Embryonic facial prominence (tissue), 1 donor: Measurements from ENCODE around the gene SCYGR4.

Experiments
- DNase-seq: peaks from one replicate; pipeline ENCODE4 v3.0.0-alpha.2; 2016; ENCODE audit errors: extremely low spot score

The SCYGR4 gene

DNA sequence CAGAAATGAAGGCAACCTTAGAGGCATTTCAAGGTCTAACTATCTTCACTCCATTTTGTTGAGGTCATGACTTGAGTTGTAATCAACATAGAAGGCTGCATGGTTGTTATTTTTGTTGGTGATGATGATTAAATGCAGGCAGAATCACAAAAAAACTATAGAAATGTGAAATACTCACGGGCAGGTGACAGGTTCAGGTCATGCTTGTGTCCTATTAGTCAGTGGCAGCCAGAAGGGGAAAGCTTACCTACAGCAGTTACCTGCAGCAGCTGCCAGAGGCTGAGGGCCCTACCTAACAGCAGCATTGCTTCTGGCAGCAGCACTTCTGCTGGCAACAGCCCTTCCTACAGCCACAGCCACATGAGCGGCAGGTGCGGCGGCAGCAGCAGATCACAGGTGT lies 3.1 kb upstream of the SCYGR4 start:
- no peak for DNase-seq

- DNase-seq = no peak
Observed at GRCh38 chr2:227614740-227615139, 2.6 kb upstream of the SCYGR4 start, which contains the start of gene SCYGR3. Gene SCYGR3 (minus strand): TSS chr2:227614840. CDS start chr2:227614840, 0 bp downstream.

DNA sequence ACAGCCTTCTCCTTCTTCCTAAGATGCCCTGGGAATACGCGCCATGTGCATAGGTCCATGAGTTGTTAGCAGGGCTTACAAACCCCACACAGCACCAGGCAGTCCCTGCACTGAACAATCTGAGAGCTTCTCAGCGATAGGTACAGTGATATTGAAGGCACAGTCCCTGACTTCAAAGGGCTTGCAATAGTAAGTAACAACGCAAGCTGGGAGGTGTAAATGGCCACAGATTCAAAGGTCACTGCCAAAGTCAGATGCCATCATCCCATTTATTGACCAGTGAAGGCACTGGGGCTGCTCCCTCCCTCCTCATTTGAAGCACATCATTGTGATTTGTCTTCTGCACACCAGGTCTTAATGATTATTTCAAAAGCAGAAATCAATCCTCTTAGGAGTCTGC lies 2.1 kb upstream of the SCYGR4 start:
- DNase-seq = no peak

- no peak for DNase-seq
Observed at GRCh38 chr2:227615906-227616305, 1.4 kb upstream of the SCYGR4 start.

- DNase-seq = no peak
Observed at GRCh38 chr2:227616631-227617030, 667 bp upstream of the SCYGR4 start.

GRCh38 chr2:227623226-227623625 lies 5.9 kb downstream of the SCYGR4 start:
- DNase-seq = no peak

DNA sequence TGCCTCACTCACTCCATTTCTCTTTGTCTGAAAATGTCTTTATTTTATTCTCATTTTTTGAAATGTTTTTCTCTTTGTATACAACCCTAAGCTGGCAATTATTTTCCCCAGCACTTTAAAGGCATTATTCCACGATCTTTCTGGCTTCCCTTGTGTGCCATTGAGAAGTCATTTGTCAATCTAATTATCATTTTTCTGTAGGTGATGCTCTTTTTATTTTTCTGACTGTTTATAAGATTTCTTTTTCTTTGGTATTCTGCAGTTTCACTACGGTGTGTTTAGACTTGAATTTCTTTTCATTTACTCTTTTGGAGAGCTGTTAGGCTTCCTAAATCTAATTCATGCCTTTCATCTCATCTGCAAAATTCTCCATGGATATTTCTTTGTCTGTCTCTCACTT lies 8.1 kb downstream of the SCYGR4 start:
- no peak for DNase-seq

- DNase-seq = no peak
Observed at GRCh38 chr2:227626580-227627151, 9.4 kb downstream of the SCYGR4 start.

DNA sequence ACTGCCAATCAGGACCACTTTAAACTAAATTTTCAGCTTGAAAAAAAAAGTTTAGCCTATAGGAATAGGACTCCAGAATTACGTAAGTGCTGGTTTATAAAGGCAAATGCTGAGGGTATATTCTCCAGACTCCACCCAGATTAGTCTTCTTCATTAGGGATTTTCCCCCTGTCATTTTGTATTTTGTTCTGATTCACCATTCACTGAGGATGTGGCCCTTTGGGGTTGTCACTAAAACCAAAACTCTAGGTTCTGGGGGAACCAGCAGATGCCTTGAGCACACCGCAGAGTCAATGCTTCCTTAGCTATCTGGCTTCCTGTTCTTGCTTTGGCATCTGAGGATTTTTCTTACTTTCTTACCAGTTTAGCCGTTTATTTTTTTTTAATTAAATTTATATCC lies 10.5 kb downstream of the SCYGR4 start:
- DNase-seq = no peak

DNA sequence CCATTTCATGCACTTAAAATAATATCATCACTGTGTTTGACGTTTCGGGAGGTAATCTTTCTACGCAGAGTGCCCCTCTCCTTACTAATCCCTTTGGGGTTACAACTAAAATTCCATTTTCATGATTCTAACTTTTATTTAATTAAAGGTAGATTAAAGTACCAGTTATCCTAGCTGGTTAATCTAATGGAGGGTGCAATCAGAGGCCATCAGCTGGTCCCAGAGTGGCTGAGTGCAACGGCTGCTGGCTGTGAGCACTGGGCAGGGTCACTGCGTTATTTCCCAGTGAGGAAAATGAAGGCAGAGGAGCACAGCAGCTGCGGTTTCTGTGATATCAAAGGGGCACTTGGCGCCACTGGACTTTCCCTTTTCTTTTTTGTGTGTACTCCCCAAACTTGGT lies 12.1 kb downstream of the SCYGR4 start:
- no peak for DNase-seq

- no peak for DNase-seq
Observed at GRCh38 chr2:227630322-227630721, 13.0 kb downstream of the SCYGR4 start.

DNA sequence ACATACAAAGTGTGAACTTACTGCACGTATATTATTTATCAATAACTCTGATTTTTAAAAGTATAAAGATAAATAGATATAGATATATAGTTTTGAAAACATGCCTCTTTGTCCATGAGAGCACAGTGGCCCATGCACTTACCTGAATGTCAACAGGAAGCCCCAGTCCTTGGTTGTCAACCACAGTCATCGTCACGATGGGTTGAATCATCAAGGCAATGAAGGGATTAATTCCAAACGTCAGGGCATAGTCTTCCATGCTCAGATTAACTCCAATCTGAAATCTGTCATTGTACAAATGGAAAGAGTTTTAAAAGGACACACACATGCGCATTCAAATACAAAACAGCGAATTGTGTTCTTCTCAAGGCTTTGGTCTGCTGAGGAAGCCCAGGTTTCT lies 15.5 kb downstream of the SCYGR4 start:
- DNase-seq = no peak

- no peak for DNase-seq
Observed at GRCh38 chr2:227634201-227634600, 16.9 kb downstream of the SCYGR4 start.

- no peak for DNase-seq
Observed at GRCh38 chr2:227642656-227643055, 25.4 kb downstream of the SCYGR4 start.

GRCh38 chr2:227643990-227644551 lies 26.8 kb downstream of the SCYGR4 start:
- DNase-seq = no peak

- DNase-seq = no peak
Observed at GRCh38 chr2:227653419-227653818, 36.1 kb downstream of the SCYGR4 start.

DNA sequence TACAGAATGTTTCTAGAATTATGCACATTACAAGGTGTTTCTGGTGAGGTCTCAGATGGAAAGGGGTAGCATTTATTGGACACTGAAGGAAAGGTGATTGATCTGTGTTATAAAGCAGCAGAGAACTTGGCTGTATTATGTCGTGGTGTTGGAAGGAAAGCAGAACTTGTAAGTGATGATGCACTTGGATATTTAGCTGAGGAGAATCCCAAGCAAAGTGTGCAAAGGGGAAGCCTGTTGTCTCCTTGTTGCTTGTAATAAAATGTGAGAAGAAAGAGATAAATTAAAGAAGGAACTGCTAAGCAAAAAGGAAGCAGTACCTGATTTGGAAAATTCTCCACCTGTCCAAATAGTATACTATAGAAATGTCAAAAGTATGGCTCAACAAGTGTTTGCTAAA lies 37.1 kb downstream of the SCYGR4 start:
- no peak for DNase-seq

DNA sequence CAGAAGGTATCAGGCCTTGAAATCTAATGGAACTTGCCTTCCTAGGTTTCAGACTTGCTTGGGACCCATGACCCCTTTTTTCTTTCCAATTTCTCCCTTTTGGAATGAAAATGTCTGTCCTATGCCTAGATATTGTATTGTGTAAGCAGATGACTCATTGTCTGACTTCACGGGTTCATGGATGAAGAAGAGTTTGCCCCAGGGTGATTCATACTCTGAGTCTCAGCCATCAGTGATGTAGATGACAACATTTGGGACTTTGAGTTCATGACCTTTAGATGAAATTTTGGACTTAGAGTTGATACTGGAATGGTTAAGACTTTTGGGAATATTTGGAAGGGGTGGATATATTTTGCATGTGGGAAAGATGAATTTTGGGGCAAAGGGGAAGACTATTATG lies 38.2 kb downstream of the SCYGR4 start:
- DNase-seq = no peak

DNA sequence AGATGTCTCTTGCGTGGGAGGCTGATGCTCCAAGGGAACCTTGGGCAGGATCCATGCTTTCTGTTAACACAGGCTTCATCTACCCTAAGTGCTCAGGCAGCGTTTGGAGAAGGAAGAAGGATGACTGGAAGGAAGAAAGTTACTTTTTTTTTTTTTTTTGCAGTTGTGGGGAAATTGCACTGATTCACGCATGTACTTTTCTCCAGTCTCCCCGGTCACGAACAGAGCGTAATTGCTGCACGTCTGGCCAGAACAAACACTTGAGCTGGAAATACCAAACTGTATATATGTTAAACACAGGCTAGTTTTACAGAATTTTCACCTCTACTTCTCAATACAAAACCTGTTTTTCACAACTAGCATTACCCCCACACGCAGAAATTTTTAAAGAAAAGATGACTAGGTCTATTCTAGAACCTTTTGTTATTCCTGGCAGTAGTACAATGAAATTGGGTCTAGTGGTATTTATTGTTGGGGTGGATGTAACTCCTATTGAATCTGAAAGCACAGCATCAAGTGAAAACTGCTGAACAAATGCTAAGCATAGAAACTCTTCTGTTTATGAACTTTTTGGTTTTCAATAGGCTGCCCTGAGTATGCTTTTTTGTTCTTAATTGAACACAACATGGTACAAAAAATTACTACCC lies 40.0 kb downstream of the SCYGR4 start:
- DNase-seq = no peak

- DNase-seq = no peak
Observed at GRCh38 chr2:227661025-227661649, 43.8 kb downstream of the SCYGR4 start.

DNA sequence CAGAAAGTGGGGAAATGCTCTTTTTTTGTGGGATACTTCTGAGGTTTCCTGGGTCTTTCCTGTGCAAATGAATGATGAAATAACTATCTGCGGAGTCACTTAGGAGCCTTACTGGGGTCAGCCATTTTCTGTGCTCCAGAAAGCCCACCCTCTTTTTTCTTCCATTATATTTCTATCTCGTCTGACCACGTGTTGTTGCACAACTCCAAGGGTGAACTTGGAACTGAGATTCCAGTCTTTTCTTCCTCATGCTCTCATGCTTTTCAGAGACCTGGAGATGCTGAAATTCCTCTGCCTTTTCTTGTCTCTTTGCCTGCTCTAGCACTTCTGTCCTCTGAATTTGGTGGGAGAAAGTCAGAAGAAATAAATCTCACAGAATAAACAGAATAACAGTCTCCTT lies 44.5 kb downstream of the SCYGR4 start:
- DNase-seq = no peak

DNA sequence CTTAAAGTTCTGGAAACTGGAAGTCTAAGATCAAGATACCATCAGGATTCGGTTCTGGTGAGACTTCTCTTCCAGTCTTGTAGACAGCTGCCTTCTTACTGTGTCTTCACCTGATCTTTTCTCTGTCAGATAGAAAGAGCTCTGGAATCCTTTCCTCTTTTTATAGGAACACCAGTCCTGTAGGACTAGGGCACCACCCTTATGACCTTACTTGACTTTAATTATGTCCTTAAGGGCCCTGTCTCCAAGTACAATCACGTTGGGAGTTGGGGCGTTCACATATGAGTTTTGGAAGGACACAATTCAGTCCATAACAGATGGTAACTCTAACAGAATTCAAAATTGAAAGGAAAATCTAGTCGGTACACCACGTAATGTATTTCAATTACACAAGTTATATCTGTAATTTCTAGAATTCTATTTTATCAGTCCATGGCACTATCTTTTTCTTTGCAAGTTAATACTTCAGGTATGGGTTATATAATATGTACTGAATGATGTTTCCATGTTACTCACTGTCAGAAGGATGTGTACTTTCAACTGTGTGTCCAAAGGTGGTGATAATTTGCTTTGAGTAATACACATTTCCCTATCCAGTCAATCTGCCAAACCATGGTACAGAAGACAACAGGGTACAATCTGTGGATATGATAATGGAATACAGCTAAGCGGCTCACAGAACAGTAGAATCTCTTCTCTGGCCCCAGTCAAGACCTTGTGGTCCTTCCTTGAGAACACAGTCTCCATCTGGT lies 48.1 kb downstream of the SCYGR4 start:
- no peak for DNase-seq
